HG02610 (cell line): ENCODE results near the gene EZR.
A peak's percentile ranks its signal among the peaks of the same experiment; 100 is the strongest.

Source experiments
- ATAC-seq: cut with Tn5 transposase; IDR thresholded peaks from one replicate; pipeline ENCODE4 v1.9.1; 2021; ENCODE audit warnings: mild to moderate bottlenecking, moderate library complexity; ENCODE audit not compliant: unreplicated experiment

EZR gene

DNA sequence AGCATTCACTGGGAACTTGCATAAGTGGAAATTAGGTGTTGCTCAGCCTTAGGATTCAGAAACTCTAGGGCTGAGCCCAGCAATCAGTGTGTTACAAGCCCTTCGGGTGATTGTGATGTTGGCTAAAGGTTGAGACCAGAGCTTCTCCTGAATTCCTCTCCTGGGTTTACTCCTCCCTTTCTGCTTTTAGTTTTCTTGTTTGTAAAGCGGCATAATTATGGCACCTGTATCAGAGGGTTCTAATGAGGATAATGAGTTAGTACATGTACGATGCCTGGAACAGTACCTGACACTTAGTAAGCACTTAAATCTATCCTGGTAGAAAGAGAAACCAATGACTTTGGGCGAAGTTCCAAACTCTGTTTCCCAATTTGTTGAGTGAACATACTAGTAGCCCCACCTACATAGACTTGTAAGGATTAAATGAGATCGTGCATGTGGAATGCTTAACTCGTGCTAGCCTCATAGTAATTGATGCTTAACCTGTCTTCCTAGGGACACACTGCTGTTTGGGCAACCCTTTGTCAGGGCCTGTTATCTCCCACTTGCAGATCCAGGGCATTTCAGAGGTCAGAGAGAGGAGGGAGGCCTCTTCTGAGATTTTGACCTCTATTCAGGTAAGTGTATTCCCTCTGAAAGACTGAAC is 932 bp upstream of the EZR start:
- ATAC-seq: no peak

- ATAC-seq: peak; percentile 31
These were observed 471 bp downstream of the EZR start for GRCh38 chr6:158818581-158819212.

DNA sequence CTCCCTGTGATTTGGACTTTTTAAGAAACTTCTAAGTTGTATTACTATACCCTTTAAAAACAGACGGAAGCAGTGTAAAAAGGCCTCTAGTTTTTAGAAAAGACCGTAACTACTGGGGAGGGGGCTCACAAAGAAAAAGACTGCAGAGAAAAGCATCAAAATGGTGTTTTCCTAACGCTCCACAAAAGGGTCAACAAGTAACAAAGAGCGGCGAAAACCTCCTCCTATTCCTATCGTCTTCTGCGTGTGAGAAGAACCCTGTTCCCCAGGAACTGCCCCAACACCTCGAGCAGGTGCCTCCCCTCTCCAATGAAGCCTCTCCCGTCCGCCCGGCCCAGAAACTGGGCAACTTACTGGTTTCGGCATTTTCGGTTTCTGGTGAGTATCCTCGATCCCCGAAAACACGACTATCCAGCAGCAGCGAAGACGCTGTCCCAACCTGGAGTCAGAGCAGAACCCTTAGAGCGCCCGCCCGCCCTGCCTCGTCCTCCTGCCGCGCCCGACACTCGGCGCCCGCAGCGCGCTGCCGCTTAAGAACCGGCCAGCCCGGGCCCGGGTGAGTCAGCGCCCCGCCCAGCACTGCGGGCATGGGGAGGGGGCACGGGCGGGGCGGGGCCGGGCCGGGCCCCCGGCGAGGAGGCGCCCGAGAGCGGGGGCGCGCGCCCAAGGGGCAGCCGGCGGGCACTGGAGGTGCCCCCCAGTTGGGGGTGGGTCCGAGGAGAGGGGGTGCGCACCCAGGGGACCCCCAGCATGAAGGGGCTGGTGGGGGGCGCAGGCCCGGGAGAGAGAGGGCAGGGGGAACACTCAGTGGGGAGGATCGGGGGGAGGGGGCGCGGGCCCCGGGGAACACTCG is 1.2 kb downstream of the EZR start:
- peak; percentile 32 for ATAC-seq

DNA sequence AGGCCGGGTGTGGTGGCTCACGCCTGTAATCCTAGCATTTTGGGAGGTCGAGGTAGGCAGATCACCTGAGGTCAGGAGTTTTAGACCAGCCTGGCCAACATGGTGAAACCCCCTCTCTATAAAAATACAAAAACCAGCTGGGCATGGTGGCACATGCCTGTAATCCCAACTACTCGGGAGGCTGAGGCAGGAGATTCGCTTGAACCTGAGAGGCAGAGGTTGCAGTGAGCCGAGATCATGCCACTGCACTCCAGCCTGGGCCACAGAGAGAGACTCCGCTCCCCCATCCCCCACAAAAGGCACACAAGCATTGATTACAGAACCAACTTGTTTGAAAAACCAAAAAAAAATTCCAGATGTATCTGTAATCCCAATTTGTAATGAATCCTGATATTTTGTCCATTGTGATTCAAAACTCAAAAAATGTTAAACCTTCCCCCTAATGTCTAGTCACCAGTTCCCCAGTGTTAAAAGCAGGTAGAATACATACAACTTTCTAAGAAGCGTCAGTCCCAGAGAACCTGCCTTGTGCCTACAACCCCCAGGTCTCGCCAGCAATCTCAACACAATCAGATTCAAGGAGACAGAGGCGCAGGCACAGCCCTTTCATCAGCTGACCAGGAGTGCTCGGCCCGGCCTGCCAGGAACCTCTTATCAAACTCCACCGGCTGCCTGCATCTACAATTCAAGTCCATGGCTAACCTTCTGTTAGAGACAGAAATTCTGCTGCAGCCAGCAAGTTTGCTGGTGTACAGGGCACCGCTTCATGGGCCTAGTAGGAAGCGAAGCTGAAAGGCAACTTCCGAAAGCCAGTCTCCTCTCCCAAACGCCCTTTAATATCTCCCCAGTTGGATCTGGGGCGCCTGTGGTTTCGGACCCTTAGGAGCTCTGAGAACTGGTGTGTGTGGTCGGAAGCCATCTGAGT is 2.1 kb downstream of the EZR start:
- ATAC-seq: no peak

DNA sequence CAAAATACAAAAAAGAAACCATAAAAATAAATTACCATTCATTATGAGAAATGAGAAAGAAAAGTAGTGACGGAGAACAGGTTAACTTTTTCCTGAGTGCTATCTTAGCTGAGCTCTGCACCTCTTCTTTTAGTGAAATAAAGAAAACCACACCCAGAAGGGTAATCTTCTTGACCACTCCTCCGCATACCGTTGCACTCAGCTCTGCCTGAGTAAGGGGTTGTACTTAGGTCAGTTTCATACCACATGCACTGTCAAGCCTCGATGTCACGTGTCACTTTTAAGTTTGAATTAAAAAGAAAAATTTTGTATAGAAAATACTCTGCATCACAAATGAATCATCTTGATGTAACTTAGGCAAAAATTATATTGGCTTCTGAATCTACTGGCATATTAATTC is 2.8 kb downstream of the EZR start:
- ATAC-seq: no peak

DNA sequence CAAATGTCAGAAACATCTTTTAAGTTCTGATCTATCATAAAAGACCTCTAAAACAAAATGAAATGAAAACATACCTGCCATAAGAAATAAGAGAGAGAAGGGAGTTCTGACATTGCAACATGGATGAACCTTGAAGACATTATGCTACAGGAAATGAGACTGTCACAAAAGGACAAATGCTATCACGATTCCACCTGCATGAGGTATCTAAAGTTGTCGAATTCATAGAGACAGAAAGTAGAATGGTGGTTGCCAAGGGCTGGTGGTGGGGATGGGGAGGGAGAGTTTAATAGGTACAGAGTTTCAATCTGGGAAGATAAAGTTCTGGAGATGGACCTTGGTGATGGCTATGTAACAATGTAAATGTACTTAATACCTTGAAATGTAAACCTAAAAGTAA is 3.3 kb downstream of the EZR start:
- ATAC-seq: no peak

DNA sequence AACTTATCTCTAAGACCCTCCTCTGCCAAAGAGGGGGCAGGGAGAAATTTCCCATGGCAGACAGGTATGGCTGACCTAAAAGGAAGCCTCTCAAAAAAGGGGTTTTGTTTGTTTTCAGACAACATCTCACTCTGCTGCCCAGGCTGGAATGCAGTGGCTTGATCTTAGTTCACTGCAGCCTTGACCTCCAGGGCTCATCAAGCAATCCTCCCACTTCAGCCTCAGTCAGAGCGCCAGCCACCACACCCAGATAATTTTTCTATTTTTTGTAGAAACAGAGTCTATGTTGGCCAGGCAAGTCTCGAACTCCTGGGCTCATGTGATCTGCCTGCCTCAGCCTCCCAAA is 3.8 kb downstream of the EZR start:
- ATAC-seq: no peak

DNA sequence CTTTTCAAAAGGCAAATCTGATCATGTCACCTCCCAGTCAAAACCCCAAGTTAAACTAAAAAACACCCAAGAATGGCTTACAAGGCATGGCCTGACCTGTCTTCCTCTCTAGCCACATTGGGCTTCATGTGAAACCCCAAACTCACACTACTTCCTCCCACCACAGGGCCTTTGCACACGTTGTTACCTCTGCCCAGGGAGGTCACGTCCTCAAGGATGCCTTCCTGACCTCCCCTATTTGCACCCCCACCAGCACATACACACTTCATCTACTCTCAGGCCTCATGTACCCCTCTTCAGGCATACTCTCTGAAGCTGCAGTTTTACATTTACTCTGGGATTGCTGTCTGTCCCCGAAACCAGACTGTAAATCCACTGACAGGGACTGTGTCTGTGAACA is 6.1 kb downstream of the EZR start:
- ATAC-seq: no peak

- ATAC-seq: no peak
These were observed 6.6 kb downstream of the EZR start for GRCh38 chr6:158812611-158813010.

- no peak for ATAC-seq
These were observed 8.7 kb downstream of the EZR start for GRCh38 chr6:158810155-158811095.

GRCh38 chr6:158808941-158809678 is 10.1 kb downstream of the EZR start:
- peak; percentile 85 for ATAC-seq

- ATAC-seq: no peak
These were observed 10.7 kb downstream of the EZR start for GRCh38 chr6:158808442-158808833.

- no peak for ATAC-seq
These were observed 11.4 kb downstream of the EZR start for GRCh38 chr6:158807515-158808441.

GRCh38 chr6:158805698-158806377 is 13.3 kb downstream of the EZR start:
- no peak for ATAC-seq

- no peak for ATAC-seq
These were observed 15.0 kb downstream of the EZR start for GRCh38 chr6:158804207-158804606.

GRCh38 chr6:158803733-158804143 is 15.4 kb downstream of the EZR start:
- ATAC-seq: peak; percentile 74

DNA sequence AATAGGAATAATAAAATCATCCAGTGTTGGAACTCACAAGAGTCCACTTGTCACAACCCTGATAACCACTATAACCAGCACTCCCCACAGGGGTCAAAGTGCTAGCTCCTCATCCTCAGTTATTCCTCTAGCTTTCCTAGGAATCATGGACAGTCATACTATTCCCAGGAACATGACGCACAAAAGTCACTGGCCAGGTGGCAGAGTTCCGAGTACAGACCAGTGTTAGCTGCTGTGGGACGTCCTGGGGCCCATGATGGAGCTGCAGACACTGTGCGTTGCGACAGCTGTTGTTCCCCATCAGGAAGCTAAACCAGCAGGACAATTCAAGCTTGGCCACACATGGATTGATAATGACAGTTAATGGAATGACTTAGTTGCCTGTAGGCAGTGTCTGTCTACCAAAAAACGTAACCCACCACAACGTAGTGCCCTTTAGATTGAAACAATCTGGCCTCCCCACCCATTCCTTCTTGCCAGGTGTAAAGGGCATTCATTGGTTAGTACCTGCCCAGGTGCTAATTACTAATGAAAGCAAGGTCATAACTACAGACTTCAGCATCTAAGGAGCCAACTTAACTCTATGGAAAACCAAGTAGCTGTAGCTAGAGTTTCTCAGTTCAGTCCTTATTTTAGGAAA is 17.4 kb downstream of the EZR start:
- no peak for ATAC-seq
